WTC11 (cell line): ENCODE results near the gene ASTN2. TPM values are rescaled to one million over a fixed set of nuclear protein-coding genes. Genes with fewer than 3 reads are reported as not detected.

Experiments
- ATAC-seq: fragments of 200-7000 bp; cut with Tn5 transposase; 2 replicates; pipeline ENCODE4 v1.10.0; 2021; ENCODE audit warnings: mild to moderate bottlenecking, moderate library complexity
- CTCF ChIA-PET: fragments of 300-600 bp; sonication (Branson Sonifier 250); formaldehyde crosslinking; loops from one replicate; lab custom pipeline; 2021; ENCODE audit warnings: antibody characterized with exemption; lab: Charles Lee
- POLR2A ChIA-PET: fragments of 350-600 bp; sonication (Branson Sonifier 250); formaldehyde crosslinking; loops from one replicate; lab custom pipeline; 2021; ENCODE audit warnings: antibody characterized with exemption; lab: Charles Lee
- DNase-seq: peaks from one replicate; pipeline ENCODE4 v3.0.0; 2021; ENCODE audit warnings: low spot score
- H3K27ac Mint-ChIP-seq: 2 replicates; pipeline ENCODE4 v1.8.0; 2021; ENCODE audit warnings: mixed read lengths
- H3K27me3 Mint-ChIP-seq: 2 replicates; pipeline ENCODE4 v1.8.0; 2021; ENCODE audit warnings: low read depth, mild to moderate bottlenecking, moderate library complexity, mixed read lengths
- H3K36me3 Mint-ChIP-seq: 2 replicates; pipeline ENCODE4 v1.8.0; 2021; ENCODE audit warnings: mixed read lengths
- H3K4me1 Mint-ChIP-seq: 2 replicates; pipeline ENCODE4 v1.8.0; 2022; ENCODE audit warnings: mixed read lengths
- H3K4me3 Mint-ChIP-seq: 2 replicates; pipeline ENCODE4 v1.8.0; 2021; ENCODE audit warnings: mild to moderate bottlenecking, moderate library complexity, mixed read lengths
- H3K9me3 Mint-ChIP-seq: 2 replicates; pipeline ENCODE4 v1.8.0; 2021; ENCODE audit warnings: mixed read lengths
- CBFB ChIP-seq: sonication (generic); formaldehyde crosslinking; IDR thresholded peaks from 2 replicates; pipeline ENCODE4 v1.8.1; 2022; ENCODE audit warnings: mild to moderate bottlenecking, low read depth, missing genetic modification reagents
- CREM ChIP-seq: sonication (generic); formaldehyde crosslinking; IDR thresholded peaks from 2 replicates; pipeline ENCODE4 v1.8.1; 2022; ENCODE audit warnings: mild to moderate bottlenecking, missing genetic modification reagents, moderate library complexity
- ELF4 ChIP-seq: sonication (generic); formaldehyde crosslinking; IDR thresholded peaks from 2 replicates; pipeline ENCODE4 v1.8.1; 2022; ENCODE audit warnings: low read depth, mild to moderate bottlenecking, moderate library complexity, missing genetic modification reagents
- ETV6 ChIP-seq: sonication (generic); formaldehyde crosslinking; IDR thresholded peaks from 2 replicates; pipeline ENCODE4 v1.8.1; 2022; ENCODE audit warnings: mild to moderate bottlenecking, missing genetic modification reagents
- GRHL2 ChIP-seq: fragments of 250-450 bp; sonication (Bioruptor Pico); IDR thresholded peaks from 2 replicates; pipeline ENCODE4 v1.8.0; 2022; ENCODE audit warnings: mild to moderate bottlenecking, moderate library complexity; ENCODE audit not compliant: insufficient replicate concordance, severe bottlenecking
- JAZF1 ChIP-seq: fragments of 250-450 bp; sonication (Bioruptor Pico); IDR thresholded peaks from 2 replicates; pipeline ENCODE4 v1.9.0; 2021; ENCODE audit warnings: moderate library complexity, mild to moderate bottlenecking, inconsistent platforms
- MXD4 ChIP-seq: fragments of 250-450 bp; sonication (Bioruptor Pico); IDR thresholded peaks from 2 replicates; pipeline ENCODE4 v1.8.0; 2021; ENCODE audit warnings: mild to moderate bottlenecking, moderate library complexity, borderline replicate concordance
- MYBL2 ChIP-seq: sonication (generic); formaldehyde crosslinking; IDR thresholded peaks from 2 replicates; pipeline ENCODE4 v1.8.1; 2023; ENCODE audit warnings: mild to moderate bottlenecking, moderate library complexity, missing genetic modification reagents
- NFATC4 ChIP-seq: fragments of 250-450 bp; sonication (Bioruptor Pico); IDR thresholded peaks from 2 replicates; pipeline ENCODE4 v1.9.0; 2021; ENCODE audit warnings: mild to moderate bottlenecking
- NFYB ChIP-seq: sonication (generic); formaldehyde crosslinking; conservative IDR thresholded peaks from 2 replicates; pipeline ENCODE4 v1.8.0; 2022; ENCODE audit warnings: low read depth, missing genetic modification reagents
- SMAD4 ChIP-seq: sonication (generic); formaldehyde crosslinking; IDR thresholded peaks from 2 replicates; pipeline ENCODE4 v1.8.0; 2022; ENCODE audit warnings: mild to moderate bottlenecking, missing genetic modification reagents
- ZBTB21 ChIP-seq: sonication (generic); formaldehyde crosslinking; IDR thresholded peaks from 2 replicates; pipeline ENCODE4 v1.8.1; 2023; ENCODE audit warnings: mild to moderate bottlenecking, missing genetic modification reagents, borderline replicate concordance
- ZNF232 ChIP-seq: sonication (generic); formaldehyde crosslinking; IDR thresholded peaks from 2 replicates; pipeline ENCODE4 v1.8.0; 2022; ENCODE audit warnings: mild to moderate bottlenecking, missing genetic modification reagents
- ZNF416 ChIP-seq: fragments of 250-450 bp; sonication (Bioruptor Pico); IDR thresholded peaks from 2 replicates; pipeline ENCODE4 v1.9.0; 2021; ENCODE audit warnings: mild to moderate bottlenecking, inconsistent platforms
- ZNF423 ChIP-seq: fragments of 250-450 bp; sonication (Bioruptor Pico); IDR thresholded peaks from 2 replicates; pipeline ENCODE4 v2.1.2; 2022; ENCODE audit warnings: mild to moderate bottlenecking, moderate library complexity
- total RNA-seq: library from RNA; stranded (reverse); gene quantifications from 3 replicates; pipeline ENCODE4 v1.2.3, GENCODE V29; 2021
- TF ChIP-seq, protein P1 (sequence below): sonication (generic); formaldehyde crosslinking; IDR thresholded peaks from 2 replicates; pipeline ENCODE4 v1.8.1; 2023; ENCODE audit warnings: mild to moderate bottlenecking, missing genetic modification reagents, moderate library complexity
- TF ChIP-seq, protein P2 (sequence below): fragments of 250-450 bp; sonication (Bioruptor Pico); IDR thresholded peaks from 2 replicates; pipeline ENCODE4 v1.8.0; 2021; ENCODE audit warnings: mild to moderate bottlenecking
- TF ChIP-seq, protein P3 (sequence below): sonication (generic); formaldehyde crosslinking; IDR thresholded peaks from 2 replicates; pipeline ENCODE4 v1.8.1; 2022; ENCODE audit warnings: low read depth, missing genetic modification reagents, borderline replicate concordance
- TF ChIP-seq, protein P4 (sequence below): fragments of 200-600 bp; IDR thresholded peaks from 2 replicates; pipeline ENCODE4 v1.8.0; 2022; ENCODE audit warnings: antibody characterized with exemption
- TF ChIP-seq, protein P5 (sequence below): sonication (generic); formaldehyde crosslinking; IDR thresholded peaks from 2 replicates; pipeline ENCODE4 v1.8.0; 2023; ENCODE audit warnings: missing genetic modification reagents
- TF ChIP-seq, protein P6 (sequence below): sonication (generic); formaldehyde crosslinking; IDR thresholded peaks from 2 replicates; pipeline ENCODE4 v1.8.0; 2023; ENCODE audit warnings: mild to moderate bottlenecking, missing genetic modification reagents
- TF ChIP-seq, protein P7 (sequence below): fragments of 250-450 bp; sonication (Bioruptor Pico); conservative IDR thresholded peaks from 2 replicates; pipeline ENCODE4 v1.9.0; 2021; ENCODE audit warnings: mild to moderate bottlenecking
- TF ChIP-seq, protein P8 (sequence below): sonication (generic); formaldehyde crosslinking; IDR thresholded peaks from 2 replicates; pipeline ENCODE4 v1.8.1; 2022; ENCODE audit warnings: mild to moderate bottlenecking, moderate library complexity, missing genetic modification reagents
- TF ChIP-seq, protein P9 (sequence below): sonication (generic); formaldehyde crosslinking; IDR thresholded peaks from 2 replicates; pipeline ENCODE4 v1.8.0; 2022; ENCODE audit warnings: mild to moderate bottlenecking, missing genetic modification reagents

The ASTN2 gene
- total RNA-seq, 1 experiment from 2014 or later: 16.2 TPM

DNA sequence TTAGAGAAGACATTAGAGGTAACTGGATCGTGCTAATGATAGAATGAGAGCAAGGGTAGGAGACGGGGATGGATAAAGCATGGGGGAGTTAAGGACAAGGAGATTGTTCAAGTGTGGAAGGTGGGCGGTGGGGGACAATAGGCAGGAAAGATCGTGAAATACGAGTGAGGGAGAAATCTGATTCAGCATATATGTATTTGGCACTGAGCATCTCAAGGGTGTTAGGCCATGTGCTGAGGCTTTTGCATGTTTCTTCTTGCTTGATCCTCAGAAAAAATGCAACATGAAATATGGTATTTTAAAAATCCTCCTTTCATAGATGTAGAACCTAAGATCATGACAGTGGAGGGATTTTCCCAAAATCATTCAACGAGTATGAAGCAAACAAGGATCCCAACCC, 1020.8 kb downstream of the ASTN2 start:
- DNase-seq (no peak), ATAC-seq (no peak)
- H3K27ac Mint-ChIP-seq: no peak overlapping the region
- no peaks in the 10 kb centered on the region for H3K9me3 Mint-ChIP-seq
- no peak overlapping the region for H3K4me3 Mint-ChIP-seq
- no peak for TF ChIP-seq ZNF423 (CRISPR knock-in tag)
- TF ChIP-seq MYBL2: no peak
- no peak for TF ChIP-seq ETV6 (CRISPR knock-in tag)
- TF ChIP-seq ZNF416 (CRISPR knock-in tag): no peak
- TF ChIP-seq, protein P1, sequence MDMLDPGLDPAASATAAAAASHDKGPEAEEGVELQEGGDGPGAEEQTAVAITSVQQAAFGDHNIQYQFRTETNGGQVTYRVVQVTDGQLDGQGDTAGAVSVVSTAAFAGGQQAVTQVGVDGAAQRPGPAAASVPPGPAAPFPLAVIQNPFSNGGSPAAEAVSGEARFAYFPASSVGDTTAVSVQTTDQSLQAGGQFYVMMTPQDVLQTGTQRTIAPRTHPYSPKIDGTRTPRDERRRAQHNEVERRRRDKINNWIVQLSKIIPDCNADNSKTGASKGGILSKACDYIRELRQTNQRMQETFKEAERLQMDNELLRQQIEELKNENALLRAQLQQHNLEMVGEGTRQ (CRISPR knock-in tag): no peak
- TF ChIP-seq, protein P2, sequence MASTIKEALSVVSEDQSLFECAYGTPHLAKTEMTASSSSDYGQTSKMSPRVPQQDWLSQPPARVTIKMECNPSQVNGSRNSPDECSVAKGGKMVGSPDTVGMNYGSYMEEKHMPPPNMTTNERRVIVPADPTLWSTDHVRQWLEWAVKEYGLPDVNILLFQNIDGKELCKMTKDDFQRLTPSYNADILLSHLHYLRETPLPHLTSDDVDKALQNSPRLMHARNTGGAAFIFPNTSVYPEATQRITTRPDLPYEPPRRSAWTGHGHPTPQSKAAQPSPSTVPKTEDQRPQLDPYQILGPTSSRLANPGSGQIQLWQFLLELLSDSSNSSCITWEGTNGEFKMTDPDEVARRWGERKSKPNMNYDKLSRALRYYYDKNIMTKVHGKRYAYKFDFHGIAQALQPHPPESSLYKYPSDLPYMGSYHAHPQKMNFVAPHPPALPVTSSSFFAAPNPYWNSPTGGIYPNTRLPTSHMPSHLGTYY (CRISPR knock-in tag): no peak
- no peak for TF ChIP-seq NFYB (CRISPR knock-in tag)
- no peak for TF ChIP-seq GRHL2 (CRISPR knock-in tag)
- TF ChIP-seq MXD4 (CRISPR knock-in tag): no peak
- TF ChIP-seq JAZF1 (CRISPR knock-in tag): no peak
- TF ChIP-seq NFATC4 (CRISPR knock-in tag): no peak
- TF ChIP-seq CBFB: no peak
- TF ChIP-seq, protein P3, sequence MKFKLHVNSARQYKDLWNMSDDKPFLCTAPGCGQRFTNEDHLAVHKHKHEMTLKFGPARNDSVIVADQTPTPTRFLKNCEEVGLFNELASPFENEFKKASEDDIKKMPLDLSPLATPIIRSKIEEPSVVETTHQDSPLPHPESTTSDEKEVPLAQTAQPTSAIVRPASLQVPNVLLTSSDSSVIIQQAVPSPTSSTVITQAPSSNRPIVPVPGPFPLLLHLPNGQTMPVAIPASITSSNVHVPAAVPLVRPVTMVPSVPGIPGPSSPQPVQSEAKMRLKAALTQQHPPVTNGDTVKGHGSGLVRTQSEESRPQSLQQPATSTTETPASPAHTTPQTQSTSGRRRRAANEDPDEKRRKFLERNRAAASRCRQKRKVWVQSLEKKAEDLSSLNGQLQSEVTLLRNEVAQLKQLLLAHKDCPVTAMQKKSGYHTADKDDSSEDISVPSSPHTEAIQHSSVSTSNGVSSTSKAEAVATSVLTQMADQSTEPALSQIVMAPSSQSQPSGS (CRISPR knock-in tag): no peak
- no peak for TF ChIP-seq CREM
- TF ChIP-seq, protein P4, sequence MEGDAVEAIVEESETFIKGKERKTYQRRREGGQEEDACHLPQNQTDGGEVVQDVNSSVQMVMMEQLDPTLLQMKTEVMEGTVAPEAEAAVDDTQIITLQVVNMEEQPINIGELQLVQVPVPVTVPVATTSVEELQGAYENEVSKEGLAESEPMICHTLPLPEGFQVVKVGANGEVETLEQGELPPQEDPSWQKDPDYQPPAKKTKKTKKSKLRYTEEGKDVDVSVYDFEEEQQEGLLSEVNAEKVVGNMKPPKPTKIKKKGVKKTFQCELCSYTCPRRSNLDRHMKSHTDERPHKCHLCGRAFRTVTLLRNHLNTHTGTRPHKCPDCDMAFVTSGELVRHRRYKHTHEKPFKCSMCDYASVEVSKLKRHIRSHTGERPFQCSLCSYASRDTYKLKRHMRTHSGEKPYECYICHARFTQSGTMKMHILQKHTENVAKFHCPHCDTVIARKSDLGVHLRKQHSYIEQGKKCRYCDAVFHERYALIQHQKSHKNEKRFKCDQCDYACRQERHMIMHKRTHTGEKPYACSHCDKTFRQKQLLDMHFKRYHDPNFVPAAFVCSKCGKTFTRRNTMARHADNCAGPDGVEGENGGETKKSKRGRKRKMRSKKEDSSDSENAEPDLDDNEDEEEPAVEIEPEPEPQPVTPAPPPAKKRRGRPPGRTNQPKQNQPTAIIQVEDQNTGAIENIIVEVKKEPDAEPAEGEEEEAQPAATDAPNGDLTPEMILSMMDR: no peak
- TF ChIP-seq ELF4 (CRISPR knock-in tag): no peak
- TF ChIP-seq, protein P5, sequence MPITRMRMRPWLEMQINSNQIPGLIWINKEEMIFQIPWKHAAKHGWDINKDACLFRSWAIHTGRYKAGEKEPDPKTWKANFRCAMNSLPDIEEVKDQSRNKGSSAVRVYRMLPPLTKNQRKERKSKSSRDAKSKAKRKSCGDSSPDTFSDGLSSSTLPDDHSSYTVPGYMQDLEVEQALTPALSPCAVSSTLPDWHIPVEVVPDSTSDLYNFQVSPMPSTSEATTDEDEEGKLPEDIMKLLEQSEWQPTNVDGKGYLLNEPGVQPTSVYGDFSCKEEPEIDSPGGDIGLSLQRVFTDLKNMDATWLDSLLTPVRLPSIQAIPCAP: no peak
- ChIA-PET CTCF (no interaction called here), POLR2A (no interaction called here)
- H3K36me3 Mint-ChIP-seq: no peaks in the 10 kb centered on the region
- no peaks in the 10 kb centered on the region for H3K27me3 Mint-ChIP-seq
- H3K4me1 Mint-ChIP-seq: no peaks in the 10 kb centered on the region

DNA sequence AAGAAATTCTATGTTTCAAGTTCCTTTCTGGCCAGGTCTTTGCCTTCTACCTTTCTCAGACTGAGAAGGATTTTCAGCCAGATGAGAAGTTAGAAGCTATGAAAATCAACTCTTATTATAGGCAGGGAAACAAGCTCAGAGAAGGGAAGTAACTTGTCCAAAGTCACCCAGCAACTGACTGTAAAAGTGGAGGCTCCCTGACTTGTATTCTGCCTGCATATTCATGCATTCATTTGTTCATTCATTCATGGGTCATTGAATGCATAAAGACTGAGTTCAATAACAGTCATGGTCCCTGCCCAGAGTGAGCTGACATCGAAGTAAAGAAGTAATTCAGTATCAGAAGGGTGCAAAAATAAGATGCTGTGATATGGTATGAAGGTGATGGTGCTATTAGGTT, 1021.7 kb downstream of the ASTN2 start:
- H3K36me3 Mint-ChIP-seq: no peaks in the 10 kb centered on the region
- no peak for ATAC-seq
- H3K27ac Mint-ChIP-seq: no peak overlapping the region
- no peak overlapping the region for H3K4me3 Mint-ChIP-seq
- H3K4me1 Mint-ChIP-seq: no peaks in the 10 kb centered on the region
- ChIA-PET CTCF (no interaction called here), POLR2A (no interaction called here)
- DNase-seq: no peak
- H3K9me3 Mint-ChIP-seq: no peaks in the 10 kb centered on the region
- no peaks in the 10 kb centered on the region for H3K27me3 Mint-ChIP-seq
- TF ChIP-seq, protein P6, sequence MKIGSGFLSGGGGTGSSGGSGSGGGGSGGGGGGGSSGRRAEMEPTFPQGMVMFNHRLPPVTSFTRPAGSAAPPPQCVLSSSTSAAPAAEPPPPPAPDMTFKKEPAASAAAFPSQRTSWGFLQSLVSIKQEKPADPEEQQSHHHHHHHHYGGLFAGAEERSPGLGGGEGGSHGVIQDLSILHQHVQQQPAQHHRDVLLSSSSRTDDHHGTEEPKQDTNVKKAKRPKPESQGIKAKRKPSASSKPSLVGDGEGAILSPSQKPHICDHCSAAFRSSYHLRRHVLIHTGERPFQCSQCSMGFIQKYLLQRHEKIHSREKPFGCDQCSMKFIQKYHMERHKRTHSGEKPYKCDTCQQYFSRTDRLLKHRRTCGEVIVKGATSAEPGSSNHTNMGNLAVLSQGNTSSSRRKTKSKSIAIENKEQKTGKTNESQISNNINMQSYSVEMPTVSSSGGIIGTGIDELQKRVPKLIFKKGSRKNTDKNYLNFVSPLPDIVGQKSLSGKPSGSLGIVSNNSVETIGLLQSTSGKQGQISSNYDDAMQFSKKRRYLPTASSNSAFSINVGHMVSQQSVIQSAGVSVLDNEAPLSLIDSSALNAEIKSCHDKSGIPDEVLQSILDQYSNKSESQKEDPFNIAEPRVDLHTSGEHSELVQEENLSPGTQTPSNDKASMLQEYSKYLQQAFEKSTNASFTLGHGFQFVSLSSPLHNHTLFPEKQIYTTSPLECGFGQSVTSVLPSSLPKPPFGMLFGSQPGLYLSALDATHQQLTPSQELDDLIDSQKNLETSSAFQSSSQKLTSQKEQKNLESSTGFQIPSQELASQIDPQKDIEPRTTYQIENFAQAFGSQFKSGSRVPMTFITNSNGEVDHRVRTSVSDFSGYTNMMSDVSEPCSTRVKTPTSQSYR: no peak
- no peak for TF ChIP-seq ZNF232
- TF ChIP-seq, protein P7, sequence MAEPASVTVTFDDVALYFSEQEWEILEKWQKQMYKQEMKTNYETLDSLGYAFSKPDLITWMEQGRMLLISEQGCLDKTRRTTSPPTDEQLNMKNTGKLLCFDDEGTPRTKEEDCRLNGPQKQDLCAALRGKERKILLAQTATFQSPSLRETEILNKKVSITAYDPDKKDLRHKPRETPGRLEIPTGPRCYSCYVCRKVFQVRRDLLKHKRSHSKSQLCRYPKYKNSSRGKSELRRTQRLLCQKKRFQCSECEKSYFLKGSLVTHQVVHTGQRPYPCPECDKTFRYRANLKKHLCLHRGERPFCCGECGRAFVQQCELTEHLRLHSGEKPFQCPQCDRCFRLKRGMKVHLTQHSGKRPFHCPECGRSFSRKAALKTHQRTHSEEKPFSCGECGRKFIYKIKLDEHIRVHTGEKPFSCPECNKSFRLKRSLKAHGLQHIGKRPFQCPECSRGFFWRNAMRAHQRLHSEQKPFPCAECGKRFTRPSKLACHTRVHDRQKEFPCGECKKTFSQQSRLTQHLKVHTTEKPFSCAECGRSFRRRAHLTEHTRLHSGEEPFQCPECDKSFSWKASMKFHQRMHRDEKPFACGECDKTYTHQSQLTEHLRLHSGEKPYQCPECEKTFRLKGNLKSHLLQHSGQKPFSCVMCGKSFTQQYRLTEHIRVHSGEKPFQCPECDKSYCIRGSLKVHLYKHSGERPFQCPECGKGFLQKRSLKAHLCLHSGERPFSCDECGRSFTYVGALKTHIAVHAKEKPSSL (CRISPR knock-in tag): no peak
- no peak for TF ChIP-seq ZBTB21 (CRISPR knock-in tag)
- no peak for TF ChIP-seq ETV6 (CRISPR knock-in tag)
- TF ChIP-seq, protein P8, sequence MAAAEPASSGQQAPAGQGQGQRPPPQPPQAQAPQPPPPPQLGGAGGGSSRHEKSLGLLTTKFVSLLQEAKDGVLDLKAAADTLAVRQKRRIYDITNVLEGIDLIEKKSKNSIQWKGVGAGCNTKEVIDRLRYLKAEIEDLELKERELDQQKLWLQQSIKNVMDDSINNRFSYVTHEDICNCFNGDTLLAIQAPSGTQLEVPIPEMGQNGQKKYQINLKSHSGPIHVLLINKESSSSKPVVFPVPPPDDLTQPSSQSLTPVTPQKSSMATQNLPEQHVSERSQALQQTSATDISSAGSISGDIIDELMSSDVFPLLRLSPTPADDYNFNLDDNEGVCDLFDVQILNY (CRISPR knock-in tag): no peak
- TF ChIP-seq SMAD4 (CRISPR knock-in tag): no peak
- TF ChIP-seq, protein P9, sequence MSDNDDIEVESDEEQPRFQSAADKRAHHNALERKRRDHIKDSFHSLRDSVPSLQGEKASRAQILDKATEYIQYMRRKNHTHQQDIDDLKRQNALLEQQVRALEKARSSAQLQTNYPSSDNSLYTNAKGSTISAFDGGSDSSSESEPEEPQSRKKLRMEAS (CRISPR knock-in tag): no peak
